Measurements from ENCODE around the gene CES4A. TPM values are rescaled to one million over a fixed set of nuclear protein-coding genes. Genes with fewer than 3 reads are reported as not detected.

Gene CES4A
- total RNA-seq, 2 donors from 2014 or later: 5.9 to 7.8 TPM

DNA sequence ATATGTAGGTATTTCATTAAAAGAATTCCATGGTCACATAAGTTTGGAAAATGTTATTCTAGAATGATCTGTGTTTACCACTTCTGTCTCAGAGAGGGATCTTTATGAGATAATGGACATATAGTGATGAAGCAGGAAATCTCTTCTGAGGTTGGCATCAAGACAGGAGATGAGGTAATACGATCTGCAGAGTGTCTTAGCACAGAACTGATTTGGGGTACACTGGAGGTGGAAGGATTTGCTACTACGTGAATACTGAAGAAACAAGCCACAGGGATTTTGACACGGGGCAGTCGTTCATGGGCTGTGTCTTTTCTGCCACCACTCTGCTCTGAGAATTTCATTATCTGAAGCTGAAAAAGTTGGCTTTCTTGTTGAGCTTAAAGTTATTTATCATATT, 46.1 kb downstream of the CES4A start:
- no peaks in the 10 kb centered on the region for H3K36me3 ChIP-seq
- no peak for DNase-seq
- peaks cover 5% of the 10 kb centered on the region for H3K4me1 ChIP-seq
- TF ChIP-seq, protein P1, sequence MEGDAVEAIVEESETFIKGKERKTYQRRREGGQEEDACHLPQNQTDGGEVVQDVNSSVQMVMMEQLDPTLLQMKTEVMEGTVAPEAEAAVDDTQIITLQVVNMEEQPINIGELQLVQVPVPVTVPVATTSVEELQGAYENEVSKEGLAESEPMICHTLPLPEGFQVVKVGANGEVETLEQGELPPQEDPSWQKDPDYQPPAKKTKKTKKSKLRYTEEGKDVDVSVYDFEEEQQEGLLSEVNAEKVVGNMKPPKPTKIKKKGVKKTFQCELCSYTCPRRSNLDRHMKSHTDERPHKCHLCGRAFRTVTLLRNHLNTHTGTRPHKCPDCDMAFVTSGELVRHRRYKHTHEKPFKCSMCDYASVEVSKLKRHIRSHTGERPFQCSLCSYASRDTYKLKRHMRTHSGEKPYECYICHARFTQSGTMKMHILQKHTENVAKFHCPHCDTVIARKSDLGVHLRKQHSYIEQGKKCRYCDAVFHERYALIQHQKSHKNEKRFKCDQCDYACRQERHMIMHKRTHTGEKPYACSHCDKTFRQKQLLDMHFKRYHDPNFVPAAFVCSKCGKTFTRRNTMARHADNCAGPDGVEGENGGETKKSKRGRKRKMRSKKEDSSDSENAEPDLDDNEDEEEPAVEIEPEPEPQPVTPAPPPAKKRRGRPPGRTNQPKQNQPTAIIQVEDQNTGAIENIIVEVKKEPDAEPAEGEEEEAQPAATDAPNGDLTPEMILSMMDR (IDR thresholded peaks at IDR 0.05): no peak
- intact Hi-C loops (cut with DNase I): no loop called here
- H3K4me3 ChIP-seq: no peak overlapping the region
- H3K27me3 ChIP-seq: no peaks in the 10 kb centered on the region
- H3K9ac ChIP-seq (ENCODE audit: low read depth in 2 of 2, low read length in 2 of 2): no peak overlapping the region
- H3K27ac ChIP-seq: no peak overlapping the region
- H3K9me3 ChIP-seq: no peaks in the 10 kb centered on the region

DNA sequence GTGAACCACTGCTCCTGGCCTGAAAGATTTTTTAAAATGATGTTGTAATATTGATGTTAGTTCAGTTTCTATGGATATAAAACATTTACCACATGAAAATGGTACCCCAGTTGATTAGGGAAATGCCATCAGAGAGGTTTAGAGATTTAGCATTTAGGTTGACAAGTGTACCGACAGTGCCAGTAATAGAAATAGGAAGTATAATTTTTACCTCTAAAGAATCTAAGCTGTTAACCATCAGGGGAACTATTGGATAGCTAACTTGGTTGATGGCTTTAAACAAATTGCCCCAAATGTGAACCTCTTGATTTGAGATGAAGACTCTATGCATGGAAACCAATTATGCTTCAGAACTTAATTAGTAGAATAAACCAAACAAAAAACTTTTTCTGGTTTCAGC, 47.0 kb downstream of the CES4A start:
- Histone ChIP-seq H3K9me3 (no peaks in the 10 kb centered on the region), H3K4me1 (peaks cover 5% of the 10 kb centered on the region), H3K9ac (ENCODE audit: low read depth in 2 of 2, low read length in 2 of 2) (no peak overlapping the region), H3K27ac (no peak overlapping the region), H3K27me3 (no peaks in the 10 kb centered on the region), H3K4me3 (no peak overlapping the region), H3K36me3 (no peaks in the 10 kb centered on the region)
- DNase-seq: no peak
- TF ChIP-seq, protein P1 (IDR thresholded peaks at IDR 0.05): no peak
- intact Hi-C loops (cut with DNase I): no loop called here

DNA sequence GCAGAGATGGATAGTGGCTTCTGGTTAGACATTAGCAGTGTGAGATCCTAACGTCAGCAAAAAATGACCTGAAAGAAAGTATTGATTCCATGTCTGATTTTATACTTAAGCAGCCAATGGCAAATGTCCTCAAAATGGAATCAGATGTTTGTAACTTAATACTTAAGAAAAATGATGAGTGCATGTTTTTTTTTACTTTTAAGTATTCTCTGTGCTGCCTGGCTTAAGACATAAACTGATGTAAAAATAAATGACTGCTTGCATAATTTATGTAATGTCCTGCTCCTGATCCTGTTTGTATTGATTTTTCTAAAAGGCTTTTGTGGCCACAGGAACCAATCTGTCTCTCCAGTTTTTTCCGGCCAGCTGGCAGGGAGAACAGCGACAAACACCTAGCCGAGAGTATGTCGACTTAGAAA, 47.9 kb downstream of the CES4A start:
- Histone ChIP-seq H3K9me3 (no peaks in the 10 kb centered on the region), H3K4me3 (no peak overlapping the region), H3K27me3 (no peaks in the 10 kb centered on the region), H3K27ac (no peak overlapping the region), H3K4me1 (no peaks in the 10 kb centered on the region), H3K9ac (ENCODE audit: low read depth in 2 of 2, low read length in 2 of 2) (no peak overlapping the region), H3K36me3 (no peaks in the 10 kb centered on the region)
- intact Hi-C loops (cut with DNase I): no loop called here
- DNase-seq: no peak
- TF ChIP-seq, protein P1 (IDR thresholded peaks at IDR 0.05): no peak

DNA sequence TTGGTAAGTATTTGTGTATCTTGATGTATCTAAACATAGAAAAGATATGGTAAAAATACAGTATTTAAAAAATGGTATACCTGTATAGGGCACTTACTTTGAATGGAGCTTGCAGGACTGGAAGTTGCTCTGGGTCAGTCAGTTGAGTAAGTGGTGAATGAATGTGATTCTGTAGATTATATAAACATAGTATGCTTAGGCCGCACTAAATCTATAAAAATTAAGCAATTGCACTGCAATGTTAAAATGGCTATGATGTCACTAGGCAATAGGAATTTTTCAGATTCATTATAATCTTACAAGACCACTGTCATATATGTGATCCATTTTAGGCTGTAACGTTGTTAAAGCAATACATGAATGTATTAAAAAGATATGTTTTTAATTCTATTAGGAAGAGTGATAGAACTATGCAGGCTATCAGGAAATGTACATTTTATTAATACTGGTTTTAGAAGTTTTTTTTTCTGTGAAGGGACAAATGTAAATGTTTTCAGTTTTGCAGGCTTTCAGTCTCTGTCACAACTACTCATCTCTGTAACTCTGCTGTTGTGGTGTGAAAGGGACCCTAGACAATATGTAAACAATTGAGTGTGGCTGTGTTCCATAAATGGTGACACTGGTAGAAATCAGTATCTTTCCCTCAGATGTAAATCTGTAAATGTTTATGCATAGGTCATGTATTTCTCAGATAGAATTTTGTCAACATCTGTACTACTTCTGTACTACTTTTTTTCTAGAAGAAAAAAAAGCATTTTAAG, 51.1 kb downstream of the CES4A start:
- H3K4me3 ChIP-seq: no peak overlapping the region
- intact Hi-C loops (cut with DNase I): no loop called here
- H3K27me3 ChIP-seq: no peaks in the 10 kb centered on the region
- no peaks in the 10 kb centered on the region for H3K4me1 ChIP-seq
- no peak overlapping the region for H3K27ac ChIP-seq
- no peaks in the 10 kb centered on the region for H3K36me3 ChIP-seq
- no peak overlapping the region for H3K9ac ChIP-seq (ENCODE audit: low read depth in 2 of 2, low read length in 2 of 2)
- no peaks in the 10 kb centered on the region for H3K9me3 ChIP-seq
- no peak for DNase-seq
- TF ChIP-seq, protein P1 (IDR thresholded peaks at IDR 0.05): no peak

DNA sequence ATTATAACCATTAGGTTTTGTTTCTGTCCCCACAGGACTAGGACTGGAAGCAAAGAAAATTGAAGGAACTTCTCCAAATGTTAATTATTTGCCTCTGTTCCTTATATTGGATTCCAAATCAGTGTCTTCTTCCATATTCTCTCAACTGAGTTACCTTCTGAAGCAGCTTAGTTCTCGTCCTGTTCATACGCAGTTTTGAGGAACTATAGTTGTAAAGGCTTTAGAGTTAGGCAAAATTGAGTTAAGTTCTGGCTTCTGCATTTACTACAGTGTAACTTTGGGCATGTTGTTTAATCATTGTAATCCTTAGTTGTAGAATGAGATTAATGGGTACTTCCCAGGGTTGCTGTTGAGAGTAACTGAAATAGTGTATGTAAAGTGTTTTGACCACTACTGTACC, 51.8 kb downstream of the CES4A start:
- no peak overlapping the region for H3K27ac ChIP-seq
- intact Hi-C loops (cut with DNase I): no loop called here
- H3K36me3 ChIP-seq: no peaks in the 10 kb centered on the region
- H3K27me3 ChIP-seq: no peaks in the 10 kb centered on the region
- TF ChIP-seq, protein P1 (IDR thresholded peaks at IDR 0.05): no peak
- H3K9me3 ChIP-seq: no peaks in the 10 kb centered on the region
- DNase-seq: no peak
- H3K9ac ChIP-seq (ENCODE audit: low read depth in 2 of 2, low read length in 2 of 2): no peak overlapping the region
- no peak overlapping the region for H3K4me3 ChIP-seq
- no peaks in the 10 kb centered on the region for H3K4me1 ChIP-seq

Measured in colonic mucosa (tissue), 4 donors.